H1 (cell line): ENCODE measurements around the gene DUSP11. TPM values are rescaled to one million over a fixed set of nuclear protein-coding genes. Genes with fewer than 3 reads are reported as not detected.

Source experiments
- CHD1 ChIP-seq: IDR thresholded peaks from 2 replicates; pipeline ENCODE4 v1.6.1; 2012; ENCODE audit warnings: low read depth, low read length, improper control_type of control experiment
- GTF2F1 ChIP-seq: IDR thresholded peaks from 2 replicates; pipeline ENCODE4 v1.6.1; 2012; ENCODE audit warnings: low read depth, low read length, improper control_type of control experiment, borderline replicate concordance
- RAD21 ChIP-seq, 2 experiments: IDR thresholded peaks in 1 of 2; conservative IDR thresholded peaks in 1 of 2; 2 replicates each; pipeline ENCODE4 v1.6.1; 2011; ENCODE audit warnings: low read depth in 2 of 2, low read length in 2 of 2, improper control_type of control experiment in 1 of 2, inconsistent platforms in 1 of 2, mild to moderate bottlenecking in 1 of 2, moderate library complexity in 1 of 2
- RFX5 ChIP-seq: IDR thresholded peaks from 2 replicates; pipeline ENCODE4 v1.6.1; 2011; ENCODE audit warnings: low read depth, low read length, improper control_type of control experiment, borderline replicate concordance
- SRF ChIP-seq: IDR thresholded peaks from 2 replicates; pipeline ENCODE4 v1.6.1; 2011; ENCODE audit warnings: mild to moderate bottlenecking, low read depth, low read length, moderate library complexity
- TAF7 ChIP-seq: optimal IDR thresholded peaks from 2 replicates; pipeline ENCODE3; 2011; ENCODE audit warnings: low read depth, mild to moderate bottlenecking, inconsistent platforms, low read length, moderate library complexity, borderline replicate concordance
- polyA plus RNA-seq, 7 experiments: library from polyadenylated mRNA; depleted of rRNA in 3 of 7; stranded (reverse) in 5 of 7; unstranded in 2 of 7; fragments of >200 nt in 5 of 7; fragments of 200-250 nt in 2 of 7; gene quantifications; 1 replicate in 5 of 7; 2 replicates in 1 of 7; 4 replicates in 1 of 7; pipeline versions ENCODE4 v1.2.1 to v1.2.3, GENCODE V29; 2011 to 2013; ENCODE audit warnings: missing spikeins in 2 of 7, mixed read lengths in 2 of 7
- total RNA-seq: library from RNA; stranded (reverse); fragmentation: NEBNext Ultra II Directional; extraction: Animal tissue kit (Norgen Biotek cat#: 25700); gene quantifications from 2 replicates; pipeline ENCODE4 v1.2.1, GENCODE V29; 2021

The DUSP11 gene
- total and polyA plus RNA-seq, 2 of the 8 experiments (the other 6 are each of a cell fraction or from before 2014, with no cell fraction given): 12.2 to 19.1 TPM

GRCh38 chr2:73825408-73825807 is 45.5 kb upstream of the DUSP11 start (continued):
- TF ChIP-seq GTF2F1 (no peak), SRF (no peak), CHD1 (no peak), RAD21 (IDR thresholded peaks at IDR 0.05 in 1 of 2, conservative IDR thresholded peaks at IDR 0.05 in 1 of 2; ENCODE audit: low read depth in 2 of 2, low read length in 2 of 2) (no peak), TAF7 (no peak), RFX5 (no peak)
